Fibroblast of lung (primary cell): ENCODE measurements around the gene TMEM258. TPM values are rescaled to one million over a fixed set of nuclear protein-coding genes. Genes with fewer than 3 reads are reported as not detected.

Experiments used
- DNase-seq, 2 donors: peaks; one replicate each; pipeline versions ENCODE4 v3.0.0 to v3.0.0-alpha.2; 2010; ENCODE audit warnings: low read depth in 2 of 2
- H2AFZ ChIP-seq: 2 replicates; pipeline ENCODE4 v1.5.1; 2012; ENCODE audit warnings: low read length, control low read depth, inconsistent platforms
- H3K27ac ChIP-seq: 2 replicates; pipeline ENCODE4 v1.5.1; 2011; ENCODE audit warnings: low read length, control low read depth; ENCODE audit not compliant: insufficient read depth
- H3K27me3 ChIP-seq: 2 replicates; pipeline ENCODE4 v1.5.1; 2011; ENCODE audit warnings: mild to moderate bottlenecking, low read length; ENCODE audit not compliant: control insufficient read depth, insufficient read depth
- H3K36me3 ChIP-seq: 2 replicates; pipeline ENCODE4 v1.5.1; 2011; ENCODE audit warnings: low read length; ENCODE audit not compliant: control insufficient read depth, insufficient read depth
- H3K4me1 ChIP-seq: 2 replicates; pipeline ENCODE4 v1.5.1; 2011; ENCODE audit warnings: low read length; ENCODE audit not compliant: control insufficient read depth, insufficient read depth; ENCODE audit errors: extremely low read depth
- H3K4me2 ChIP-seq: 2 replicates; pipeline ENCODE4 v1.5.1; 2011; ENCODE audit warnings: low read length, control low read depth; ENCODE audit not compliant: insufficient read depth; ENCODE audit errors: extremely low read depth
- H3K4me3 ChIP-seq, 4 experiments: fragments of 200-600 bp in 1 of 4; sonication (generic) in 1 of 4; replicated peaks in 1 of 4; 2 replicates each; pipeline ENCODE4 v1.5.1; 2011 to 2016; ENCODE audit warnings: low read length in 4 of 4, low read depth in 3 of 4, mild to moderate bottlenecking in 3 of 4, control low read depth in 2 of 4, inconsistent platforms in 1 of 4, mixed read lengths in 1 of 4; ENCODE audit not compliant: insufficient read depth in 1 of 4; ENCODE audit errors: control extremely low read depth in 1 of 4
- H3K79me2 ChIP-seq: 2 replicates; pipeline ENCODE4 v1.5.1; 2012; ENCODE audit warnings: mild to moderate bottlenecking, low read length, inconsistent platforms; ENCODE audit not compliant: control insufficient read depth, insufficient read depth
- H3K9ac ChIP-seq: 2 replicates; pipeline ENCODE4 v1.5.1; 2011; ENCODE audit warnings: mild to moderate bottlenecking, low read length, control low read depth; ENCODE audit not compliant: insufficient read depth
- H3K9me3 ChIP-seq: 2 replicates; pipeline ENCODE4 v1.5.1; 2012; ENCODE audit warnings: low read depth, low read length; ENCODE audit not compliant: control insufficient read depth, insufficient read depth
- H4K20me1 ChIP-seq: 2 replicates; pipeline ENCODE4 v1.5.1; 2011; ENCODE audit warnings: low read length; ENCODE audit not compliant: control insufficient read depth, insufficient read depth; ENCODE audit errors: extremely low read depth
- CTCF ChIP-seq, 2 donors: IDR thresholded peaks in 1 of 2; conservative IDR thresholded peaks in 1 of 2; 1 replicate in 1 of 2; 2 replicates in 1 of 2; pipeline ENCODE4 v1.5.1; 2011 to 2012; ENCODE audit warnings: low read length in 2 of 2, control low read depth in 1 of 2, inconsistent platforms in 1 of 2, low read depth in 1 of 2, mild to moderate bottlenecking in 1 of 2
- EZH2 ChIP-seq: IDR thresholded peaks from 2 replicates; pipeline ENCODE4 v1.5.1; 2012; ENCODE audit warnings: low read length, control low read depth, mild to moderate bottlenecking; ENCODE audit errors: missing control alignments
- polyA plus RNA-seq, 2 donors: library from polyadenylated mRNA; depleted of rRNA in 1 of 2; stranded (reverse) in 1 of 2; unstranded in 1 of 2; fragments of >200 nt; gene quantifications; 2 replicates each; pipeline ENCODE4 v1.2.1, GENCODE V29; 2011 to 2012; ENCODE audit warnings: missing spikeins in 1 of 2
- total RNA-seq: library from RNA; depleted of rRNA; stranded (reverse); fragments of >200 nt; gene quantifications from 2 replicates; pipeline ENCODE4 v1.2.1, GENCODE V29; 2014

TMEM258 gene
- total and polyA plus RNA-seq, 2 donors (not counting 1 experiment from before 2014, with no cell fraction given), result 173 to 245 TPM

- Histone ChIP-seq H4K20me1 (no peaks in the 10 kb centered on the region), H3K9me3 (no peaks in the 10 kb centered on the region), H3K79me2 (no peaks in the 10 kb centered on the region), H3K27ac (no peak overlapping the region), H2AFZ (no peak overlapping the region), H3K4me2 (no peak overlapping the region), H3K4me1 (no peaks in the 10 kb centered on the region), H3K36me3 (no peaks in the 10 kb centered on the region), H3K9ac (no peak overlapping the region), H3K4me3 (no peak overlapping the region), H3K27me3 (peaks cover 3% of the 10 kb centered on the region)
- TF ChIP-seq EZH2 (no peak), CTCF (conservative IDR thresholded peaks at IDR 0.05 in 1 of 2, IDR thresholded peaks at IDR 0.05 in 1 of 2; ENCODE audit: low read depth in 1 of 2, low read length in 2 of 2) (no peak)
- peak; percentile 56 to 59 for DNase-seq
Observed at GRCh38 chr11:61766353-61766841, 26.0 kb downstream of the TMEM258 start.

GRCh38 chr11:61765550-61766253 lies 26.7 kb downstream of the TMEM258 start:
- no peak overlapping the region for H3K4me2 ChIP-seq
- no peak for DNase-seq
- no peaks in the 10 kb centered on the region for H3K9me3 ChIP-seq
- no peaks in the 10 kb centered on the region for H3K4me1 ChIP-seq
- H4K20me1 ChIP-seq, result no peaks in the 10 kb centered on the region
- H3K79me2 ChIP-seq, result no peaks in the 10 kb centered on the region
- H3K9ac ChIP-seq, result no peak overlapping the region
- H3K27me3 ChIP-seq, result peaks cover 3% of the 10 kb centered on the region
- no peak overlapping the region for H2AFZ ChIP-seq
- no peak overlapping the region for H3K27ac ChIP-seq
- TF ChIP-seq EZH2 (no peak), CTCF (conservative IDR thresholded peaks at IDR 0.05 in 1 of 2, IDR thresholded peaks at IDR 0.05 in 1 of 2; ENCODE audit: low read depth in 1 of 2, low read length in 2 of 2) (no peak)
- H3K4me3 ChIP-seq, result no peak overlapping the region
- H3K36me3 ChIP-seq, result no peaks in the 10 kb centered on the region

GRCh38 chr11:61764606-61765260 lies 27.7 kb downstream of the TMEM258 start:
- H3K4me3 ChIP-seq, result no peak overlapping the region
- no peaks in the 10 kb centered on the region for H3K4me1 ChIP-seq
- no peak overlapping the region for H3K27ac ChIP-seq
- no peak overlapping the region for H3K9ac ChIP-seq
- no peak overlapping the region for H3K4me2 ChIP-seq
- H3K36me3 ChIP-seq, result no peaks in the 10 kb centered on the region
- H3K27me3 ChIP-seq, result peaks cover 3% of the 10 kb centered on the region
- no peaks in the 10 kb centered on the region for H3K79me2 ChIP-seq
- DNase-seq, result peak in 1 of 2 donors; percentile 24
- no peak for TF ChIP-seq CTCF (conservative IDR thresholded peaks at IDR 0.05 in 1 of 2, IDR thresholded peaks at IDR 0.05 in 1 of 2; ENCODE audit: low read depth in 1 of 2, low read length in 2 of 2)
- TF ChIP-seq EZH2, result no peak
- no peaks in the 10 kb centered on the region for H4K20me1 ChIP-seq
- H2AFZ ChIP-seq, result no peak overlapping the region
- no peaks in the 10 kb centered on the region for H3K9me3 ChIP-seq
